ENCODE data around the gene CHFR.
"Not testable (repeated sequence)": the region's sequence is repeated elsewhere in the genome, so short reads cannot be mapped to it uniquely, and the experiment has no call there.

Gene CHFR, protein sequence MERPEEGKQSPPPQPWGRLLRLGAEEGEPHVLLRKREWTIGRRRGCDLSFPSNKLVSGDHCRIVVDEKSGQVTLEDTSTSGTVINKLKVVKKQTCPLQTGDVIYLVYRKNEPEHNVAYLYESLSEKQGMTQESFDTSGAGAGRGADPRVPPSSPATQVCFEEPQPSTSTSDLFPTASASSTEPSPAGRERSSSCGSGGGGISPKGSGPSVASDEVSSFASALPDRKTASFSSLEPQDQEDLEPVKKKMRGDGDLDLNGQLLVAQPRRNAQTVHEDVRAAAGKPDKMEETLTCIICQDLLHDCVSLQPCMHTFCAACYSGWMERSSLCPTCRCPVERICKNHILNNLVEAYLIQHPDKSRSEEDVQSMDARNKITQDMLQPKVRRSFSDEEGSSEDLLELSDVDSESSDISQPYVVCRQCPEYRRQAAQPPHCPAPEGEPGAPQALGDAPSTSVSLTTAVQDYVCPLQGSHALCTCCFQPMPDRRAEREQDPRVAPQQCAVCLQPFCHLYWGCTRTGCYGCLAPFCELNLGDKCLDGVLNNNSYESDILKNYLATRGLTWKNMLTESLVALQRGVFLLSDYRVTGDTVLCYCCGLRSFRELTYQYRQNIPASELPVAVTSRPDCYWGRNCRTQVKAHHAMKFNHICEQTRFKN

DNA sequence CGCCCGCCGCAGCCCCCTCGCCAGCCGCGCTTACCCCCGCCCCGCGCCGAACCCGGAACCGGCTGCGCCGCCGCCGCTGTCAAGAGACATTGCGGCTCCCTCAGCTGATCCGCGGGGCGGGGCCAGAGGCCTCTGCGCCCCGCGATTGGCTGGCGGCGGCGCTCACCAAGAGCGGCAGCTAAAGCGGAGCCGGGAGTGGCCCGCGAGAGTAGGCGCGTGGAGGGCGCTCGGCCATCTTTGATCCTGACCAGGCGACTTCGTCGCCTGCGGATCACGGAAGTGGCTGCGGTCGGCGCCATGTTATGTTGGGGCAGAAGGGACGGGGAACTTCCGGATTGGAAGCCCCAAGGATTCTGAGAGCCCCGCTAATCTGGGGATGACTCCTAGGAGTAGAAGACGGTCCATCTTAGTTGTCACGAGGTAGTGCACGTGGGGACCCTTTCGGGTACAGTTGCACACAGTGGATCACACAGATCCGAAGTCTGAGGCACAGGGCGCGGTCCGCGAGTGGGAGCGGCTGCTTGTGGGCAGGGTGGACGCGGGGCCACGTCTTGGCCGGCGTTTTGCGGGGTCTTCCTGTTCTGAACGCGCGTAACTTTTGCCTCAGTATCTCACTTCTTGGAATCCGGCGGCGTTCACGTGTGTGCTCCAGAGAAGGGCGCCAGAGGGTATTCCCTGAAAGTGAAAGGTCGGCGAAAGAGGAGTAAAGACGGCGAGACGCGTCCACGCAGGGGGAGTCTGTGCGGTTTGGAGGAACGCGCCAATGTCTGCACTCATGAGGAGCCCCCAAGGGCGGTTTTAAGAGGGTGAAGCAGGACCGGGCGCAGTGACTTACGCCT is at the start of gene CHFR:
CHFR (minus strand) TSS at position 93 of the 839 bp plus-strand sequence. CDS start 277 bp downstream, outside the sequence.
- peak; percentile 92 to 100 (median 96) for DNase-seq
- intact Hi-C loops (cut with DNase I): loop anchor here (5.0 kb wide), 2 partner anchors 70 to 125 kb away; partner anchors contain the start of genes ANKLE2 and ZNF605

DNA sequence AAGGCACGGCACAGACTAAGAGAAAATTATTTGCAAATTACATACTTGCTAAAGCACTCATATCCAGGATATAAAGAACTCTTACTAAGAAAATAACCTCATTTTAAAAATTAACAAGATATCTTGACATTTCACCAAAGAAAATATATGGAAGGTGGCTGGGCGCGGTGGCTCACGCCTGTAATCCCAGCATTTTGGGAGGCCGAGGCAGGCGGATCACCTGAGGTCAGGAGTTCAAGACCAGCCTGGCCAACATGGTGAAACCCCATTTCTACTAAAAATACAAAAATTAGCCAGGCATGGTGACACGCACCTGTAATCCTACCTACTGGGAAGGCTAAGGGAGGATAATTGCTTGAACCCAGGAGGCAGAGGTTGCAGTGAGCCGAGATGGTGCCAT is 49.5 kb upstream of the CHFR start:
- intact Hi-C loops (cut with DNase I); DNase-seq: not testable (repeated sequence)

DNA sequence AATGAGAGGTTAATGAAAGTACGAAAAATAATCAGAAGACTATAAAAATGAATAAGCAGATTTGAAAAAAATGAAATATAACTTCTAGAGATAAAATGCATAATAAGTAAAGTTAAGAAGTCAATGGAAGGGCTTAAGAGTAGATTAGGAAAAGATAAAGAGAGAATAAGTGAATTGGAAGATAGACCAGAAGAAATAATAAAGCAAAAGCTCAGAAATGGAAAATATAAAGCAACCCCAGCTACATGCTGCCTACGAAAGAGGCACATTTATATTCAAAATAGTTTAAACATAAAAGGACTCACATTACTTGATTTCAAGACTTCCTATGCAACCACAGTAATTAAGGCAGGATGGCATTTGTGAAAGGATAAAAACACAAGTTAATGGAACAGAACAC is 48.8 kb upstream of the CHFR start:
- intact Hi-C loops (cut with DNase I): no loop called here

DNA sequence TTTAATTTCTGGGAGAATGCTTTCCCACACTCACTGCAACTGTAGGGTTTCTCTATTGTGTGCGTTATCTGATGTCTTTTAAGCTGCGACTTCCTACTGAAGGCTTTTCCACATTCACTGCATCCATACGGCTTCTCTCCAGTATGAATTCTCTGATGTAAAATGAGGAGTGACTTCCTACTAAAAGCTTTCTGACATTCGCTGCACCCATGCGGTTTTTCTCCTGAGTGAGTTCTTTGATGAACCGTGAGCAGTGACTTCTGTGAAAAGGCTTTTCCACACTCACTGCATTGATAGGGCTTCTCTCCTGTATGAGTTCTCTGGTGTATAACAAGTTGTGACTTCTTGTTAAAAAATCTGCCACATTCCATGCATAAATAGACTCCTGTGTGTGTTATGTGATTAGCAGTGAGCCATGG is 39.0 kb upstream of the CHFR start:
- intact Hi-C loops (cut with DNase I): no loop called here
- no peak for DNase-seq

More for the DNA sequence above, 48.8 kb upstream of the CHFR start:
- DNase-seq: no peak

DNA sequence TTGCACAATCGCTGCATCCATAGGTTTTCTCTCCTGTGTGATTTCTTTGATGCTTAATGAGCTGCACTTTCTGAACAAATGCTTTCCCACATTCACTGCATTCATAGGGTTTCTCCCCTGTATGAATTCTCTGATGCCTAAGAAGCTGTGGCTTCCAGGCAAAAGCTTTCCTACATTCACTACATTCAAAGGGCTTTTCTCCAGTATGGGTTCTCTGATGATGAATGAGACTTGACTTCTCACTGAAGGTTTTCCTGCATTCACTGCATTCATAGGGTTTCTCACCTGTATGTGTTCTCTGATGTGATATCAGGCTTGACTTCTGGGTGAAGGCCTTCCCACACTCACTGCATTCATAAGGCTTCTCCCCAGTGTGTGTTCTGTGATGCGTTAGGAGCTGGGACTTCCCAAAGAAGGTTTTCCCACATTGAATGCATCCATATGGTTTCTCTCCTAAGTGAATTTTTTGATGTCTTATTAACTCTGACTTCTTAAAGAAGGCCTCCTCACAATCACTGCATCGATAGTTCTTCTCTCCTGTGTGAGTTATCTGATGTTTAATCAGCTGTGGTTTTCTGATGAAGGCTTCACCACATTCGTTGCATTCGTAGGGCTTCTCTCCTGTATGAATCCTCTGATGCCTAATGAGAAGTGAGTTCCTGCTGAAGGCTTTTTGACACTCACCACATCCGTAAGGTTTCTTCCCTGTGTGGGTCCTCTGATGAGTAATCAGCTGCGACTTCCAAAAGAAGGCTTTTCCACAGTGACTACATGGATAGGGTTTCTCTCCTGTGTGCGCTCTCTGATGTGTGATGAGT is 38.4 kb upstream of the CHFR start:
- intact Hi-C loops (cut with DNase I): no loop called here
- no peak for DNase-seq

DNA sequence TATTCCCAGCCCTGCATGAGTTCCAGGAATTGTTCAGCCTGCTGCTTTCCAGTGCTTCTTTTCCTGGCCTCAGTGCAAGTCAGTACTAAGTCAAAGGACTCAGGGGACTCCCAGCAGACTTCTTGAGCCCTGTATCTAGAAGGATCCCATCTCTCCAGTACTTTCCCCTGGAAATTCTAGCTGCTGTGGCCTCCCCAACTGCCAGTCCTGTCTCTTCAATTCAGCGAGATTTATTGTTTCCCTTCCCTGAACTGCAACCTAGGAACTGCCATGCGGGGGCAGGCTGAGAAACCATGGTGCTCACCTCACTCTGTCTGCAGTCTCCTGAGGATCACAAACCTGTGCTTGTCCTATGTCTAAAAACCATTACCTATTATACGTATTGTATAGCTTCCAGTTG is 37.0 kb upstream of the CHFR start:
- intact Hi-C loops (cut with DNase I): no loop called here
- no peak for DNase-seq

DNA sequence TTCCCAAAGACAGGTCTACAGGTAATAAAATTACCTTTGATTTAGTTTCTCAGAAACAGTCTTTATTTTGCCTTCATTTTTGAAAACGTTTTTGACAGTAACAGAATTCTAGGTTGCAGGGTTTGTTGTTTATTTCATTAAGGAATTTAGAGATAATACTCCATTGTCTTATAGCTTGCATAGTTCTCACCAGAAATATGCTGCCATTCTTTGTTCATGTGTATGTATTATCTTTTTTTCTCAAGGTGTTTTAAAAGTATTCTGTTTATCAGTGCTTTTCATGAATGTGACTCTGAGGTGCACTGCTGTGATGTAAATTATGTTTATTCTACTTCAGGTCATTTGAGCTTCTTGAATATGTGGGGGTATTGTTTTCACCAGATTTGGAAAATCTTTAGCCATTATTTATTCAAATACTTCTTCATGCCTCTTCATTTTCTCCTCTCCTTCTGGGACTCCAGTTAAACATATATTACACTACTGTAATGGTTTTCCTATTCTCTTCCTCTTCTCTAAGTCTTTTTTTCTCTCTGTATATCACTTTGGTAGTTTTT is 36.0 kb upstream of the CHFR start:
- DNase-seq: no peak
- intact Hi-C loops (cut with DNase I): no loop called here

DNA sequence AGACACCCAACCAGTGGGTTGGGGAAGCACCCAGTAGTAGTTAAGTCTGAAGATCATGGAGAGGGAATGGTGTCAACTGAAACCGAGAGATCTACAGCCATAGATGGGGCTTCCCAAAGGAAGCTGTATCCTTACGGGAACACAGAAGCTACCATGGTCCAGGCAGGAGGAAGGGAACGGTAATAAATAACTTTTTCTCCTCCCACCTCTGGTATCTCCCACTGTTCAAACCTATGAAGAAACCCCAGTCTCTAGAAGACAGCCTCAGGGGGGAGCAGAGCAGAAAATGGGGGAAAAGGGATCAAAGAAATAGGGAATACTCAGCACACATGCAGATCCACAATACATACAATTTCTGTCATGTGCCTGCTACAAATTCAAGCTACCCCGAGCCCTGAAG is 35.3 kb upstream of the CHFR start:
- intact Hi-C loops (cut with DNase I): no loop called here

DNA sequence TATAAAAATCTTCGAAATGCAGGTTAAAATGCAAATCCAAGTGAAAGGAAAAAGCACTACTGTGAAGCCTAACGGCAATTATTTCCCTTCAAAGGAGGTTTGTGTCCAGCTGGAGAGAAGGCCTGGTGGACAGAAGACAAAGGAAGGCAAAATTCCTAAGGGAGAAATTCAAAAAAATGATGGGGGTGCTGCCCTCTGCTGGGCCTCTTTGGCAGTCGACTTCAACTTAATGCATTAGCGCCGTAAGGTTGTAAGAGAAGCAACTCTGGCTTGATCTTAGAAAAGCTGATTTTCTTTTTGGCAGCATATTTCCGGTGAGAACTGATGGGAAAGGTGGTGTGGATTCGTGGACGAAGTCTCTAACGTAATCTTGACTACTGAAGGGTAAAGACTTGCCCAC is 34.3 kb upstream of the CHFR start:
- intact Hi-C loops (cut with DNase I): no loop called here
- DNase-seq: no peak

More for the DNA sequence above, 35.3 kb upstream of the CHFR start:
- DNase-seq: no peak

DNA sequence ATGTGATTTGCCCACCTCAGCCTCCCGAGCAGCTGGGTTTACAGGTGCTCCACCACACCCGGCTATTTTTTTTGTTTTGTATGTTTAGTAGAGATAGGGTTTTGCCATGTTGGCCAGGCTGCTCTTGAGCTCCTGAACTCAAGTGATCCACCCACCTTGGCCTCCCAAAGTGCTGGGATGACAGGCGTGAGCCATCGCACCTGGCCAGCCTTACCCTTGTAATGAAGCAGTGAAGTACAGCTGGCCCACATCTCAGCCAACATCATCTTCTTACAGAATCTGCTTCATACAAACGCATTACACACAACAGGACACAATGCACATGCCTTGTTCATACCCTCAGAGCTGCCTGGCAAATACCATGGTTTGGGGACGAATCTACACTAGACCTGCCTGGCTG is 31.3 kb upstream of the CHFR start:
- intact Hi-C loops (cut with DNase I): no loop called here
- no peak for DNase-seq

DNA sequence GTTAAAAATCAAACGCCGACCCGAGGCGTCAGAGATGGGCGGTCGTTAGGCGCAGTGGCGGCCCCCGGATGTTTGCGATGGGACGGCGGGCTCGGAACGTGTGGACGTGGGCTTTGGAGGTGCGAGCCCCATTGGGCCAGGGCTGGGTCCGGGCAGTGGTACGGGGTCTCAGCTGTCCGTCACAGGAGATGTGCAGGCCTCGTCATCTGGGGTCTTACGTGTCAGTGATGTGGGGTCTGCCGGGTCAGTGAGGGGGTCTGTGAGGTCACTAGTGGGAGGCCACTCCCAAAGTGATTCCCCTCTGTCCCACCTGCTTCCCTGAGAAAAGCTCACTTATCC is 21.6 kb upstream of the CHFR start:
- intact Hi-C loops (cut with DNase I): no loop called here
- DNase-seq: peak in 1 of 10 donors; percentile 17

DNA sequence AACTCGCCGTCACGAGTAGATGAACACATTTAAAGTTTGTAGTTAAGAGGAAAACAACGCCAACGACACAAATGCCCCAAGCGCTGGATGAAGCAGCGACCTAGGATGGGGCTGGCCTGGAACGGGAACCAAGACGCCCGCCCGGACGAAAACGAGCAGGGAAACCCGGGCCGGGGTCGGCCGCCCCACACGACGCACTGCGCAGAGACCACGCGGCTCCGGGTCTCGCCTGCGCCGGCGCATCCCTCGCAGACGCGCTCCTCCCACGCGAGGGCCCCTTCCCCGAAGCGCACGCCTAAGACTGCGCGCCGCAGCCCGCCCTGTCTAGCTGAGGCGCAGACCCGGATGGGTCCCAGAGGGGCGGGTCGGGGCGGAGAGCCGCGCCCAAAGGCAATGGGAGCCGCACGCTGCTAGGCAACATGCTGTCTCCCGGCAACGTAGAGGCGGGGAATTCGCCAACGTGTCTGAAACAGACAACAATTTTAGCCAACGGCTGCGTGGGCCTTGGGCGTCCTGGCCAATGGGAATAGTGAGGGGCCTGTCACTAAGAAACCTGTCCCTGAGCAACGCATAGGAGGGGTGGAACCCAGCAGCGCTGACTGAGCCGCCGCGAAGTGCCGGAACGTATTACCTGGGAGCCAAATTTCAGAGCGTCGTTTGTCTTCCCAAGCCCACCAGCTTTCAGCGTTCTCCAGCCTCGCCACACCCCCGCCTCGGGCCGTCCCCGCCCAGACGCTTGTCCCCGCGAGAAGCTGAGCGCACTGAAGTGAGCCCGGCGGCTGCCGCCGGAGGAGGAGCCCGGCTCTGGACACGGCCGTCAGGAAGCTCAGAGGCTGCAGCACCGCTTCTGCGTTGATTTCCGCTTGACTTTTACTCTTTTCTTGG is 21.0 kb upstream of the CHFR start:
- intact Hi-C loops (cut with DNase I): no loop called here
- DNase-seq: peak; percentile 94 to 100 (median 97)

DNA sequence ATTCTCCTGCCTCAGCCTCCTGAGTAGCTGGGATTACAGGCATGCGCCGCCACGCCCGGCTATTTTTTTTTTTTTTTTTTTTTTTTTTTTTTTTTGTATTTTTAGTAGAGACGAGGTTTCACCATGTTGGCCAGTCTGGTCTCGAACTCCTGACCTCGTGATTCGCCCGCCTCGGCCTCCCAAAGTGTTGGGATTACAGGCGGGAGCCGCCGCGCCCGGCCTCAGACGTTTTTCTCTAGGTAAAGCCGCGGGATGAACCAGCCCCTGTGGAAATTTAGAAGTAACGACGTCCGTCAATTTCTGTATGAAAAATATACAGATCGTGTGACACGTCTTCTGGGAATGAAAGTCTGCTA is 20.4 kb upstream of the CHFR start:
- DNase-seq: peak in 2 of 10 donors; percentile 17 to 21
- intact Hi-C loops (cut with DNase I): not testable (repeated sequence)

DNA sequence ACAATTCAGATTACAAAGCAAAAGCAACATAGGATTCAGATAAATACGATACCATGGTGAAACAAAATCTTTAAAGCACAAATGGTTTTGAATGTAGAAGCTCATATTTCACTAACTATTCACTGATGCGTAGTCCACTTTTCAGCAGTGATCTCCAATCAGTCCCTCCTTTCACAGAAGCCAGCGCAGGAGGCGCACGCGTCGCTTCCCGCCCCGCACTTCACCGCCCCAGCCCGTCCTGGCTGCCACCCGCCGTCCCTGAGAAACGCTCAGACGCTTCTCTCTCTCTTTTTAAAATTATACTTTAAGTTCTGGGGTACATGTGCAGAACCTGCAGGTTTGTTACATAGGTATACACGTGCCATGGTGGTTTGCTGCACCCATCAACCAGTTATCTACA is 19.8 kb upstream of the CHFR start:
- DNase-seq: peak in 6 of 10 donors; percentile 24 to 88 (median 58)
- intact Hi-C loops (cut with DNase I): no loop called here

DNA sequence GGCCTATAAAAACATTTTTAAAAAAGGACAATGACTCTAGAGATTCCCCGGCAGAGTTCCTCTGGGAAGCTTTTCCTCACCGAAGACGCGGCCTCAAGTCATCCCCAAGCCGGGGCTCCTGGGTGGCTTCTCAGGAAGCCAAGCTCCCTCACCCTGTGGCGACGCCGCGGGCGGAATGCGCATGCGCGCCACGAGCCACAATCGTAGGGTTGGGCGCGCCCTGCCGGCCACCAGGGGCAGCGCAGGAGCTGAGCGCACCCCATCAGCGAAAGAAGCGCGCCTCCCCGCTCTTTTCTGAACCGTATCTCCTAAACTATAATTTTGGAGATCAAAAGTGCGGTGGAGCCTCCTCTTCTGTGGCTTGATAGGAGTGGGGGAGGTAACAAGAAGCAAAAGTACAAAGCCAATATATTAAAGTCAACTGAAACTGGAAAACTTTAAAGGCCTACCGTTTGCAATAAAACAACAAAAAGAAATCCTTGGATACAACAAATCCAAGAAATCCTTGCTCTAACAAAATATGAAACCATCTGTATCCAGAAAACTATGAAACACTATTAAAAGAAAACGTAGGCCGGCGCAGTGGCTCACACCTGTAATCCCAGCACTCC is 17.4 kb upstream of the CHFR start:
- DNase-seq: peak; percentile 49 to 96 (median 72)
- intact Hi-C loops (cut with DNase I): no loop called here

DNA sequence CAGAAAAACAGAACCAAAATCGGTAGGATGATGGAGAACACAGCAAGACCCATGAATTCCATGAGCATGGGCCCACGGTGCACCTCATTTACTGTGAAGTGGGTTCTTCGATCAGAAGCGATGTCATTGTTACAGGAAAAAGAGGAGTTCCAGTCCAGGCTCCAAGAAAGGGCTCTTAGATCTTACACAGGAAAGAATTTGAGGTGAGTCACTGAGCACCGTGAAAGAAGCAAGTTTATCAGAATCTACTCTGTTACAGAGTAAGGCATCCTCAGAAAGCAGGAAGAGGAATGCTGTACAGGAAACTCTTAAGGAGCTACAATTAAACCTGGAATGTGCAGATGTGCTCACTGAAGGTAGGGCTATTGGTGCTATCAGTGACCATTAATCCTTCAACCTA is 11.6 kb upstream of the CHFR start:
- intact Hi-C loops (cut with DNase I): no loop called here
- no peak for DNase-seq

DNA sequence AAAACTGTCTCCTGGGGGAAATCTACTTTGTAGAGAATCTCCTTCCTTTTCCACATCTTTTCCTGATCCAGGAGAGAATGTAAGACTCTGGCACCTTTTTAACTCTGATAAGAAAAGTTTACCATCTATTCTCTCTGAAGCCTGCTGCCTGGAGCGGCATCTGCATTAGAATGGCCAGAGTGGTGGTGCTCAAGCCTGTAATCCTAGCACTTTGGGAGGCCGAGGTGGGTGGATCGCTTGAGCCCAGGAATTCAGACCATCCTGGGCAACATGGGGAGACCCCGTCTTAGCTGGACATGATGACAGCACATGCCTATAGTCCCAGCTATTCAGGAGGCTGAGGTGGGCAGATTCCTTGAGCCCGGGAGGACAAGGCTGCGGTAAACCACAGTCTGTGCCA is 1.4 kb upstream of the CHFR start:
- no peak for DNase-seq
- intact Hi-C loops (cut with DNase I): loop anchor here (5.0 kb wide), 2 partner anchors 68 to 127 kb away; partner anchors contain the start of genes ANKLE2 and ZNF605
